ENCODE data around the gene EEF1AKMT3. TPM values are rescaled to one million over a fixed set of nuclear protein-coding genes. Genes with fewer than 3 reads are reported as not detected.

The EEF1AKMT3 gene
- total and polyA plus RNA-seq, 4 donors: 3.6 to 11.5 (median 5.9) TPM

DNA sequence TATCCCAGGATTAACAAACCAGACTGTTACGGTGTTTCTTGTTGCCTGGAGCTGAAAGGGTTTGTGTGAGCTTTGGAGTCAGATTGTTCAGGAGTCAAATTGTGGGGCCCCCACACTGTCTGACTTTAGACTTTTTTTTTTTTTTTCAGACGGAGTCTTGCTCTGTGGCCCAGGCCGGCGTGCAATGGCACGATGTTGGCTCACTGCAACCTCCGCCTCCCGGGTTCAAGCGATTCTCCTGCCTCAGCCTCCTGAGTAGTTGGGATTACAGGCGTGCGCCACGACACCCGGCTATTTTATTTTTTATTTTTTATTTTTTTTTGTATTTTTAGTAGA, 11.0 kb downstream of the EEF1AKMT3 start:
- Histone ChIP-seq H3K4me3 (peak overlapping the region; percentile 90), H3K36me3 (ENCODE audit: control insufficient read depth in 4 of 4, insufficient read depth in 4 of 4, low read length in 4 of 4) (peaks cover 11 to 31% (median 18%) of the 10 kb centered on the region in 4 donors), H3K4me1 (ENCODE audit: control insufficient read depth in 5 of 5, insufficient read depth in 5 of 5, low read length in 5 of 5) (peaks cover 0 to 8% (median 4%) of the 10 kb centered on the region in 5 donors), H3K9ac (ENCODE audit: insufficient read depth in 1 of 2, low read length in 2 of 2) (peak overlapping the region; percentile 77 to 93), H3K27ac (ENCODE audit: low read depth in 1 of 2, low read length in 1 of 2) (no peak overlapping the region), H3K9me3 (ENCODE audit: control insufficient read depth in 4 of 4, insufficient read depth in 3 of 4, low read length in 3 of 4) (no peaks in the 10 kb centered on the region), H3K27me3 (ENCODE audit: control insufficient read depth in 3 of 3, insufficient read depth in 3 of 3, low read length in 2 of 3) (no peaks in the 10 kb centered on the region)
- TF ChIP-seq, protein P1, sequence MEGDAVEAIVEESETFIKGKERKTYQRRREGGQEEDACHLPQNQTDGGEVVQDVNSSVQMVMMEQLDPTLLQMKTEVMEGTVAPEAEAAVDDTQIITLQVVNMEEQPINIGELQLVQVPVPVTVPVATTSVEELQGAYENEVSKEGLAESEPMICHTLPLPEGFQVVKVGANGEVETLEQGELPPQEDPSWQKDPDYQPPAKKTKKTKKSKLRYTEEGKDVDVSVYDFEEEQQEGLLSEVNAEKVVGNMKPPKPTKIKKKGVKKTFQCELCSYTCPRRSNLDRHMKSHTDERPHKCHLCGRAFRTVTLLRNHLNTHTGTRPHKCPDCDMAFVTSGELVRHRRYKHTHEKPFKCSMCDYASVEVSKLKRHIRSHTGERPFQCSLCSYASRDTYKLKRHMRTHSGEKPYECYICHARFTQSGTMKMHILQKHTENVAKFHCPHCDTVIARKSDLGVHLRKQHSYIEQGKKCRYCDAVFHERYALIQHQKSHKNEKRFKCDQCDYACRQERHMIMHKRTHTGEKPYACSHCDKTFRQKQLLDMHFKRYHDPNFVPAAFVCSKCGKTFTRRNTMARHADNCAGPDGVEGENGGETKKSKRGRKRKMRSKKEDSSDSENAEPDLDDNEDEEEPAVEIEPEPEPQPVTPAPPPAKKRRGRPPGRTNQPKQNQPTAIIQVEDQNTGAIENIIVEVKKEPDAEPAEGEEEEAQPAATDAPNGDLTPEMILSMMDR (IDR thresholded peaks at IDR 0.05; ENCODE audit: control extremely low read depth, extremely low read depth): no peak
- no peak for DNase-seq
- ATAC-seq (ENCODE audit: insufficient read depth, low FRiP score): no peak
- WGBS, 2 donors: 85 to 89% methylated on average over 12 of the region's 12 CpGs

DNA sequence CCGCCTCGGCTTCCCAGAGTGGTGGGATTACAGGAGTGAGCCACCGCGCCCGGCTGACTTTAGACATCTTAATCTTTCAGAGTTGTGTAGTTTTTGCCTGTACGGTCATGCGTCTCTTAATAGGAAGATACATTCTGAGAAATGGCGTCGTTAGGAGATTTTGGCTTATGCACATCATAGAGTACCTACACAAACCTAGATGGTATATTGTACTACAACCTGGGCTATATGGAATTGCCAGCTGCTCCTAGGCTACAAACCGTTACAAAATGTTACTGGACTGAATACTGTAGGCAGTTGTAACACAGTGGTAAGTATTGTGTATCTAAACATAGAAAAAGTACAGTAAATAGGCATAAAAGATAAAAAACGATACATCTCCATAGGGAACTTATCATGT, 11.4 kb downstream of the EEF1AKMT3 start:
- Histone ChIP-seq H3K4me3 (no peak overlapping the region), H3K9me3 (ENCODE audit: control insufficient read depth in 4 of 4, insufficient read depth in 3 of 4, low read length in 3 of 4) (no peaks in the 10 kb centered on the region), H3K4me1 (ENCODE audit: control insufficient read depth in 5 of 5, insufficient read depth in 5 of 5, low read length in 5 of 5) (peaks cover 0 to 8% (median 4%) of the 10 kb centered on the region in 5 donors), H3K9ac (ENCODE audit: insufficient read depth in 1 of 2, low read length in 2 of 2) (no peak overlapping the region), H3K27me3 (ENCODE audit: control insufficient read depth in 3 of 3, insufficient read depth in 3 of 3, low read length in 2 of 3) (no peaks in the 10 kb centered on the region), H3K36me3 (ENCODE audit: control insufficient read depth in 4 of 4, insufficient read depth in 4 of 4, low read length in 4 of 4) (peaks cover 13 to 35% (median 19%) of the 10 kb centered on the region in 4 donors), H3K27ac (ENCODE audit: low read depth in 1 of 2, low read length in 1 of 2) (no peak overlapping the region)
- ATAC-seq (ENCODE audit: insufficient read depth, low FRiP score) (no peak), DNase-seq (no peak)
- 96% methylated on average over 11 of the region's 11 CpGs for WGBS, 2 donors
- TF ChIP-seq, protein P1 (IDR thresholded peaks at IDR 0.05; ENCODE audit: control extremely low read depth, extremely low read depth): no peak

DNA sequence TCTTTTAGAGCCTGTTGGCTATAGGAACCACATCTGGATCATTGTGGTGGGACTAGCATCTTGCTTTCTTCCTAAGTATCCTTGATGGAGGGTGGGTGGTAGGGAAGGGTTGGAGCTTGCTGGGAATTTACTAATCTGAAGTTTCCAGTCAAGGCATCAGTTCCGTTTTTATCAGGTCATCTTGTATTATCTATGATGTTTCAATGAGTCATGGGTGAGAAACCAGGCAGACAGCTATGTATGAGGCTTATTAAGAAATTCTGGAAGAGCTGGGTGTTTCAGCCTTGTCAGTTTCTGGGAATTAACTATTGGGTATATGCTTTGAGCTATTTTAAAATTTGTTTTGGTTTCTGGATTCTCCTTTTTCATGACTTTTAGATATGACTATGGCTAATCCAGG, 21.5 kb downstream of the EEF1AKMT3 start:
- TF ChIP-seq, protein P1 (IDR thresholded peaks at IDR 0.05; ENCODE audit: control extremely low read depth, extremely low read depth): no peak
- Histone ChIP-seq H3K36me3 (ENCODE audit: control insufficient read depth in 4 of 4, insufficient read depth in 4 of 4, low read length in 4 of 4) (peaks cover 7 to 30% (median 23%) of the 10 kb centered on the region in 4 donors), H3K9me3 (ENCODE audit: control insufficient read depth in 4 of 4, insufficient read depth in 3 of 4, low read length in 3 of 4) (no peaks in the 10 kb centered on the region), H3K27me3 (ENCODE audit: control insufficient read depth in 3 of 3, insufficient read depth in 3 of 3, low read length in 2 of 3) (no peaks in the 10 kb centered on the region), H3K4me3 (no peak overlapping the region), H3K9ac (ENCODE audit: insufficient read depth in 1 of 2, low read length in 2 of 2) (no peak overlapping the region), H3K27ac (ENCODE audit: low read depth in 1 of 2, low read length in 1 of 2) (no peak overlapping the region), H3K4me1 (ENCODE audit: control insufficient read depth in 5 of 5, insufficient read depth in 5 of 5, low read length in 5 of 5) (peaks cover 0 to 3% (median 0%) of the 10 kb centered on the region in 5 donors)
- 38 to 89% methylated on average over 1 of the region's 1 CpG for WGBS, 2 donors
- ATAC-seq (ENCODE audit: insufficient read depth, low FRiP score) (no peak), DNase-seq (no peak)

DNA sequence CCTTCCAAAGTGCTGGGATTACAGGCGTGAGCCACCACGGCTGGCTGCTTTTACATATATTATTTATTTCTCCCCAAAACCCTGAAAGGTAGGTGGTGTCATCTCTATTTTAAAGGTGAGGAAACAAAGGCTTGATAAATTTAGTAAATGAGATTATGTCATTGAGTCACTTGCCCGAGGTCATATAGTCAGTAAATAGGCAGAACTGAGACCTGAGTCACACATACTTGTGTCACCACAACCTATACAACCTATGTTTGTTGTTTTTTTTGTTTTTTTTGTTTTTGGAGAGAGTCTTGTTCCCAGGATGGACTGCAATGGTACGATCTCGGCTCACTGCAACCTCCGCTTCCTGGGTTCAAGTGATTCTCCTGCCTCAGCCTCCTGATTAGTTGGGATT, 22.9 kb downstream of the EEF1AKMT3 start:
- no peaks in the 10 kb centered on the region for H3K9me3 ChIP-seq (ENCODE audit: control insufficient read depth in 4 of 4, insufficient read depth in 3 of 4, low read length in 3 of 4)
- peaks cover 0 to 3% (median 0%) of the 10 kb centered on the region in 5 donors for H3K4me1 ChIP-seq (ENCODE audit: control insufficient read depth in 5 of 5, insufficient read depth in 5 of 5, low read length in 5 of 5)
- H3K36me3 ChIP-seq (ENCODE audit: control insufficient read depth in 4 of 4, insufficient read depth in 4 of 4, low read length in 4 of 4): peaks cover 10 to 34% (median 29%) of the 10 kb centered on the region in 4 donors
- DNase-seq (no peak), ATAC-seq (ENCODE audit: insufficient read depth, low FRiP score) (no peak)
- no peak overlapping the region for H3K9ac ChIP-seq (ENCODE audit: insufficient read depth in 1 of 2, low read length in 2 of 2)
- TF ChIP-seq, protein P1 (IDR thresholded peaks at IDR 0.05; ENCODE audit: control extremely low read depth, extremely low read depth): no peak
- H3K4me3 ChIP-seq: no peak overlapping the region
- 90 to 94% methylated on average over 6 of the region's 6 CpGs for WGBS, 2 donors
- no peak overlapping the region for H3K27ac ChIP-seq (ENCODE audit: low read depth in 1 of 2, low read length in 1 of 2)
- no peaks in the 10 kb centered on the region for H3K27me3 ChIP-seq (ENCODE audit: control insufficient read depth in 3 of 3, insufficient read depth in 3 of 3, low read length in 2 of 3)

Measured in lung (tissue), 12 donors.